Suppressor macrophage treated with lipopolysaccharide for 4 hours (primary cell): ENCODE measurements around the gene SLC25A36.
"Not testable (repeated sequence)": the region's sequence is repeated elsewhere in the genome, so short reads cannot be mapped to it uniquely, and the experiment has no call there.

ENCODE experiments used
- DNase-seq: peaks from one replicate; pipeline ENCODE4 v3.0.0-alpha.2; 2020

The SLC25A36 gene

GRCh38 chr3:141000027-141000663 is 58.5 kb downstream of the SLC25A36 start:
- peak; percentile 73 for DNase-seq

- DNase-seq, result no peak
These were observed 59.0 kb downstream of the SLC25A36 start for GRCh38 chr3:141000686-141001085.

- DNase-seq, result no peak
These were observed 64.7 kb downstream of the SLC25A36 start for GRCh38 chr3:141006344-141006743.

GRCh38 chr3:141009496-141009895 is 67.9 kb downstream of the SLC25A36 start:
- no peak for DNase-seq

GRCh38 chr3:141011232-141011996 is 69.8 kb downstream of the SLC25A36 start:
- DNase-seq, result peak; percentile 80

- no peak for DNase-seq
These were observed 70.3 kb downstream of the SLC25A36 start for GRCh38 chr3:141011997-141012262.

- no peak for DNase-seq
These were observed 70.9 kb downstream of the SLC25A36 start for GRCh38 chr3:141012571-141012970.

- DNase-seq, result peak; percentile 28
These were observed 73.8 kb downstream of the SLC25A36 start for GRCh38 chr3:141015481-141015880.

GRCh38 chr3:141017366-141018322 is 76.0 kb downstream of the SLC25A36 start:
- not testable (repeated sequence) for DNase-seq

- DNase-seq, result no peak
These were observed 77.6 kb downstream of the SLC25A36 start for GRCh38 chr3:141019244-141019643.

GRCh38 chr3:141020143-141020830 is 78.7 kb downstream of the SLC25A36 start:
- DNase-seq, result peak; percentile 76

GRCh38 chr3:141021261-141021660 is 79.6 kb downstream of the SLC25A36 start:
- no peak for DNase-seq
